Astrocyte of the spinal cord (primary cell): ENCODE results near the gene AGPS.
A peak's percentile ranks its signal among the peaks of the same experiment; 100 is the strongest.
"Not testable (repeated sequence)": the region's sequence is repeated elsewhere in the genome, so short reads cannot be mapped to it uniquely, and the experiment has no call there.

Source experiments
- DNase-seq: peaks from one replicate; pipeline ENCODE4 v3.0.0; 2011; ENCODE audit warnings: low read depth, low spot score
- H3K4me3 ChIP-seq: 2 replicates; pipeline ENCODE4 v1.5.1; 2011; ENCODE audit warnings: low read depth, mild to moderate bottlenecking, low read length, moderate library complexity
- in situ Hi-C: cut with HindIII; loops from 2 replicates; pipeline ENCODE4 v1.10.0; 2017; ENCODE audit warnings: low sequenced_read_pairs
- TF ChIP-seq, protein P1 (sequence below): IDR thresholded peaks from 2 replicates; pipeline ENCODE4 v1.5.1; 2012; ENCODE audit warnings: low read depth, mild to moderate bottlenecking, low read length, inconsistent platforms

AGPS gene

DNA sequence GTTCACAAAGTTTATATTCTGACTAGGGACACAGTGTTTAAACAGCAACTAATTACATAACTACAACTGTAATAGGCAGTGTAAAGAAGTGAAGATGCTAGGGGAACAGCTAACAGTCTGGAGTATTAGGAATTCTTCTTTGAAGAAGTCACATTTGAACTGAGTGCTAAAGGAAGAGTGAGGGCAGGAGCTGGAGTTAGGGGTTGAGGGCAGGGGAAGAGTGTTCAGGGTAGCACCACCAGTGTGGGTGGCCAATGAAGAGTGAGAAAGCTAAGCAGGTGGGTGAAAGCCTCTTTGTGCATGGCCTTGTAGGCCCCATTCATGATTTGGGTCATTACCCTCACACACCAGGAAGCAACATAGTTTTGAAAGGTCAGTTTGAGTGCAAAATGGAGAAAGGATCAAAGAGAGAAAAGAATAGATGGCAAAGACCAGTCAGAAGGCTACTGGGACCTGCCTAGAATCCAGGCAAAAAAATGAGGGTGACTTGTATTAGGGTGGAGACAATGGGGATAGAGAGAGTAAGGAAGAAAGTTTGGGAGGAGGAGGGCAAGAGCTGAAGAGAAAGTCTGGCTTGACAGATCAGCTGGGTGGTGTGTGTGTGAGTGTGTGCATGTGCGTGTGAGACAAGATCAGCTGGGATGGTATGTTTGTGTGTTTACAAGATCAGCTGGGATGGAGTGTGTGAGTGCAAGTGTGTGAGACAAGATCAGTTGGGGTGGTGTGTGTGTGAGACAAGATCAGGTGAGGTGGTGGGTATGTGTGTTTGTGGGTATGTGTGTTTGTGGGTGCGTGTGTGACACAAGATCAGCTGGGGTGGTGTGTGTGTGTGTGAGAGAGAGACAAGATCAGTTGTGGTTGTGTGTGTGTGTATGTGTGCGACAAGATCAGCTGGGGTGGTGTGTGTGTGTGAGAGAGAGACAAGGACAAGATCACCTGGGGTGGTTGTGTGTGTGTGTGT, 43.6 kb upstream of the AGPS start:
- TF ChIP-seq, protein P1, sequence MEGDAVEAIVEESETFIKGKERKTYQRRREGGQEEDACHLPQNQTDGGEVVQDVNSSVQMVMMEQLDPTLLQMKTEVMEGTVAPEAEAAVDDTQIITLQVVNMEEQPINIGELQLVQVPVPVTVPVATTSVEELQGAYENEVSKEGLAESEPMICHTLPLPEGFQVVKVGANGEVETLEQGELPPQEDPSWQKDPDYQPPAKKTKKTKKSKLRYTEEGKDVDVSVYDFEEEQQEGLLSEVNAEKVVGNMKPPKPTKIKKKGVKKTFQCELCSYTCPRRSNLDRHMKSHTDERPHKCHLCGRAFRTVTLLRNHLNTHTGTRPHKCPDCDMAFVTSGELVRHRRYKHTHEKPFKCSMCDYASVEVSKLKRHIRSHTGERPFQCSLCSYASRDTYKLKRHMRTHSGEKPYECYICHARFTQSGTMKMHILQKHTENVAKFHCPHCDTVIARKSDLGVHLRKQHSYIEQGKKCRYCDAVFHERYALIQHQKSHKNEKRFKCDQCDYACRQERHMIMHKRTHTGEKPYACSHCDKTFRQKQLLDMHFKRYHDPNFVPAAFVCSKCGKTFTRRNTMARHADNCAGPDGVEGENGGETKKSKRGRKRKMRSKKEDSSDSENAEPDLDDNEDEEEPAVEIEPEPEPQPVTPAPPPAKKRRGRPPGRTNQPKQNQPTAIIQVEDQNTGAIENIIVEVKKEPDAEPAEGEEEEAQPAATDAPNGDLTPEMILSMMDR: no peak
- H3K4me3 ChIP-seq: no peak overlapping the region
- in situ Hi-C loops: no loop called here
- no peak for DNase-seq

GRCh38 chr2:177350624-177351023, 41.9 kb upstream of the AGPS start:
- DNase-seq, in situ Hi-C loops, H3K4me3 ChIP-seq: not testable (repeated sequence)

- H3K4me3 ChIP-seq, DNase-seq, in situ Hi-C loops: not testable (repeated sequence)
These were observed 41.5 kb upstream of the AGPS start for GRCh38 chr2:177351121-177351520.

DNA sequence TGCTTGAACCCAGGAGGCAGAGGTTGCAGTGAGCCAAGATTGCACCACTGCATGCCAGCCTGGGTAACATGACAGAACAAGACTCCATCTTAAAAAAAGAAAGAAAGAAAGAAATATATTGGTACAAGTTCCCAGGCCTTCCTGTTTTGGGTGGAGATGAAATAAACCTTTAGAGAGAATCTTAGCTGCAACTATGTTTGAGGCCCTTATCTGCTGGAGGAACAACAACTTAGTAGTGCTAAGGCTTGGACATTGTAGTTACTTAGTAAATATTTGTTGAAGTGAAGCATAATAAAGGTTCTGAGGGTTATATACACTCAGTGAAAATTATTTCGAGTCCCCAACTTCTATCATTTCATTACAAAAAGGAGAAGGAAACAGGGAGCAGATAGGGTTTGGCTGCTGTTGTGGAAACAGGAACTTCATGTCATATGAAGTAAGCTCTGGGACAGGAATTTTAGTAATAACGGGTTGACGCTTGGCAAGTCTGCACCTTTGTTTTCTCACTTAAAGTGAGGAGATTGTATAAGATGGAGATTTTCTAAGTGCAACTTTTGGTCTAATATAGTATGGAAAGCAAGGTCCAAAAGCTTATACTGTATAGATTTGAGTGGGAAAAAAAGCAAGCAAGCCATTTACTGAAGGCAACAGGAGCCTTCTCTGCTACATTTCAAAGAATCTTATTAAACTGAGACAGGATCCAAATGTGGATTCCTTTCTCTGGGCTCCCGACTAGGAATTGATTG, 40.0 kb upstream of the AGPS start:
- in situ Hi-C loops: no loop called here
- no peak for DNase-seq
- H3K4me3 ChIP-seq: no peak overlapping the region
- TF ChIP-seq, protein P1: no peak

DNA sequence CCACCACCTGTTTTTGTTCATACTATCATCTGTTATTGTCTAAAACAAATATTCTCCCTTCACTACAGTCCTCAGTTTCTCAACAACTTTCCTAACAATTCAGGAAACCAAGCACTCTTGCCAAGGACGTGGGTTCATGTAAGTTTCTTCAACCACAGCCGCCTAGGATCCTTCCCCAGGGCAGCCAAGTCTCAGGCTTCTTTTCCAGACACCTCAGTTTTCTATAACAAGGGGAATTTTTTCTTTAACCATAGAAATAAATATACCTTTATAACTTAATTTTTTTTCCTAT, 39.4 kb upstream of the AGPS start:
- H3K4me3 ChIP-seq: no peak overlapping the region
- DNase-seq: peak; percentile 65
- TF ChIP-seq, protein P1: no peak
- in situ Hi-C loops: no loop called here

- H3K4me3 ChIP-seq, in situ Hi-C loops, DNase-seq: not testable (repeated sequence)
These were observed 38.0 kb upstream of the AGPS start for GRCh38 chr2:177354541-177354940.

DNA sequence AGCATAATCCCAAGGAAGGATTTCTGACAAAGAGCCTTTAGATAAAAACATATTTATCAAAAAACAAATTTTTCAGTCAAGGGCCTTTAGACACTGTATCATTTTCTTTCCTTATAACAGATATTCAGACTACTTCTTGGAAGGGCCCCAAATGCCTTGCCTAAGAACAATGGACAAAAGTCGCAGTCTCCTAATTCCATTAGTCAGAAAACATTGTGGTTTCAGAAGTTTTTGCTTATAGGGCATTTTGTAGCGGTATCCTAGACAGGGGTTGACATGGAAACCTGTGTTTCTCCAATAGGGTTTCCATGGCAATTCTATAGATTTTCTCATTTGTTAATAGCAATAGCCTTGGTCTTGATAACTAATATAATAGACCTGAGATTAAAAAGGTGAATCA, 36.7 kb upstream of the AGPS start:
- in situ Hi-C loops: no loop called here
- H3K4me3 ChIP-seq: no peak overlapping the region
- TF ChIP-seq, protein P1: no peak
- peak; percentile 79 for DNase-seq
